Aorta (tissue), 5 donors: Measurements from ENCODE around the gene DENND1A. TPM values are rescaled to one million over a fixed set of nuclear protein-coding genes. Genes with fewer than 3 reads are reported as not detected.
A peak's percentile ranks its signal among the peaks of the same experiment; 100 is the strongest.
"Not testable (repeated sequence)": the region's sequence is repeated elsewhere in the genome, so short reads cannot be mapped to it uniquely, and the experiment has no call there.

Experiments used
- ATAC-seq: fragments of 200-7000 bp; cut with Tn5 transposase; one replicate; pipeline ENCODE4 v1.9.1; 2022; ENCODE audit warnings: moderate library complexity; ENCODE audit not compliant: low FRiP score
- DNase-seq, 2 donors: peaks; one replicate each; pipeline ENCODE4 v3.0.0-alpha.2; 2020
- H3K27ac ChIP-seq, 2 donors: one replicate each; pipeline ENCODE4 v1.5.1; 2013; ENCODE audit warnings: low read length in 2 of 2, mild to moderate bottlenecking in 2 of 2, moderate library complexity in 2 of 2, control low read depth in 1 of 2, inconsistent platforms in 1 of 2, low read depth in 1 of 2
- H3K27me3 ChIP-seq, 2 donors: one replicate each; pipeline ENCODE4 v1.6.1; 2013; ENCODE audit warnings: control low read depth in 1 of 2, low read length in 1 of 2, mild to moderate bottlenecking in 1 of 2, moderate library complexity in 1 of 2; ENCODE audit not compliant: insufficient read depth in 2 of 2, control insufficient read depth in 1 of 2
- H3K36me3 ChIP-seq, 2 donors: one replicate each; pipeline ENCODE4 v1.6.1; 2013; ENCODE audit warnings: control low read depth in 1 of 2, low read length in 1 of 2, mild to moderate bottlenecking in 1 of 2; ENCODE audit not compliant: insufficient read depth in 2 of 2, control insufficient read depth in 1 of 2
- H3K4me1 ChIP-seq, 2 donors: one replicate each; pipeline ENCODE4 v1.6.1; 2013; ENCODE audit warnings: low read length in 2 of 2, control low read depth in 1 of 2, mild to moderate bottlenecking in 1 of 2, moderate library complexity in 1 of 2; ENCODE audit not compliant: insufficient read depth in 2 of 2, control insufficient read depth in 1 of 2
- H3K4me3 ChIP-seq, 2 donors: one replicate each; pipeline ENCODE4 v1.5.1; 2013; ENCODE audit warnings: low read length in 2 of 2, control low read depth in 1 of 2, mild to moderate bottlenecking in 1 of 2
- H3K9me3 ChIP-seq: one replicate; pipeline ENCODE4 v1.6.1; 2013; ENCODE audit warnings: mild to moderate bottlenecking, low read length; ENCODE audit not compliant: control insufficient read depth
- WGBS, 2 donors: extraction: QIAGEN DNeasy Blood & Tissue Kit; methylation state at CpG; one replicate each; pipeline ENCODE4 v1.1.7; 2013; 5-methylcytosine and 5-hydroxymethylcytosine counted together
- intact Hi-C, 2 donors: fragments of 100-400 bp; cut with DNase I; formaldehyde crosslinking; loops; one replicate each; pipeline versions ENCODE4 v1.14.2 to v1.15.0; 2022
- polyA plus RNA-seq, 2 donors: library from polyadenylated mRNA; stranded (reverse); fragments of 200-250 nt; gene quantifications; one replicate each; pipeline ENCODE4 v1.2.3, GENCODE V29; 2013
- total RNA-seq, 2 donors: library from RNA; stranded (reverse); fragmentation: NEBNext Ultra II Directional; extraction: Animal tissue kit (Norgen Biotek cat#: 25700); gene quantifications; one replicate each; pipeline ENCODE4 v1.2.1, GENCODE V29; 2021
- donor health status: healthy with polysubstance abuse.
- donor health status: Bipolar disorder and iron deficiency.
- donor health status: DM: no; HTN: no; CAD: no.
- donor health status: DM: no; HTN: no; CAD: no.
- donor health status: DM: yes; HTN: yes; CAD: no.

DENND1A gene
- total and polyA plus RNA-seq, 4 donors: 6.9 to 31.4 (median 15.3) TPM

- H3K9me3 ChIP-seq: no peaks in the 10 kb centered on the region
- H3K36me3 ChIP-seq: no peaks in the 10 kb centered on the region
- WGBS, 2 donors: 17 to 19% methylated on average over 7 of the region's 7 CpGs
- H3K27me3 ChIP-seq: no peaks in the 10 kb centered on the region
- intact Hi-C loops: no loop called here
- DNase-seq: no peak
- no peaks in the 10 kb centered on the region for H3K4me1 ChIP-seq
- peak overlapping the region in 1 of 2 donors; percentile 2 for H3K27ac ChIP-seq
- H3K4me3 ChIP-seq: no peak overlapping the region
- peak; percentile 70 for ATAC-seq
Observed at GRCh38 chr9:123742009-123742767, 187.7 kb downstream of the DENND1A start.

GRCh38 chr9:123741214-123741613, 188.7 kb downstream of the DENND1A start:
- Histone ChIP-seq H3K4me1 (no peaks in the 10 kb centered on the region), H3K9me3 (no peaks in the 10 kb centered on the region), H3K4me3 (no peak overlapping the region), H3K27me3 (no peaks in the 10 kb centered on the region), H3K27ac (peak overlapping the region in 1 of 2 donors; percentile 14), H3K36me3 (no peaks in the 10 kb centered on the region)
- DNase-seq: no peak
- intact Hi-C loops: no loop called here
- WGBS, 2 donors: 63 to 68% methylated on average over 3 of the region's 3 CpGs
- ATAC-seq: no peak

- H3K4me3 ChIP-seq: no peak overlapping the region
- intact Hi-C loops: loop anchor here in 1 of 2 donors (10.0 kb wide), 1 partner anchor 535 kb away; no protein-coding TSS in a partner anchor
- ATAC-seq: no peak
- WGBS, 2 donors: 92 to 100% methylated on average over 2 of the region's 2 CpGs
- no peak overlapping the region for H3K27ac ChIP-seq
- no peaks in the 10 kb centered on the region for H3K4me1 ChIP-seq
- no peaks in the 10 kb centered on the region for H3K36me3 ChIP-seq
- no peak for DNase-seq
- no peaks in the 10 kb centered on the region for H3K9me3 ChIP-seq
- no peaks in the 10 kb centered on the region for H3K27me3 ChIP-seq
Observed at GRCh38 chr9:123739902-123740301, 190.0 kb downstream of the DENND1A start.

- no peak for DNase-seq
- WGBS, 2 donors: 98% methylated on average over 1 of the region's 1 CpG
- H3K36me3 ChIP-seq: no peaks in the 10 kb centered on the region
- no peak overlapping the region for H3K4me3 ChIP-seq
- no peak overlapping the region for H3K27ac ChIP-seq
- no peaks in the 10 kb centered on the region for H3K27me3 ChIP-seq
- no peaks in the 10 kb centered on the region for H3K4me1 ChIP-seq
- ATAC-seq: no peak
- intact Hi-C loops: loop anchor here in 1 of 2 donors (10.0 kb wide), 1 partner anchor 535 kb away; no protein-coding TSS in a partner anchor
- H3K9me3 ChIP-seq: no peaks in the 10 kb centered on the region
Observed at GRCh38 chr9:123739387-123739786, 190.5 kb downstream of the DENND1A start.

- Histone ChIP-seq H3K27me3 (no peaks in the 10 kb centered on the region), H3K27ac (no peak overlapping the region), H3K36me3 (no peaks in the 10 kb centered on the region), H3K9me3 (no peaks in the 10 kb centered on the region), H3K4me3 (no peak overlapping the region), H3K4me1 (no peaks in the 10 kb centered on the region)
- WGBS, 2 donors: 94% methylated on average over 2 of the region's 2 CpGs
- intact Hi-C loops: loop anchor here in 1 of 2 donors (10.0 kb wide), 1 partner anchor 536 kb away; no protein-coding TSS in a partner anchor
- ATAC-seq (no peak), DNase-seq (no peak)
Observed at GRCh38 chr9:123738648-123739047, 191.3 kb downstream of the DENND1A start.

- 96 to 99% methylated on average over 4 of the region's 4 CpGs for WGBS, 2 donors
- ATAC-seq (no peak), DNase-seq (no peak)
- H3K27me3 ChIP-seq: no peaks in the 10 kb centered on the region
- H3K36me3 ChIP-seq: no peaks in the 10 kb centered on the region
- H3K4me3 ChIP-seq: no peak overlapping the region
- no peaks in the 10 kb centered on the region for H3K9me3 ChIP-seq
- intact Hi-C loops: loop anchor here in 1 of 2 donors (10.0 kb wide), 1 partner anchor 539 kb away; no protein-coding TSS in a partner anchor
- no peak overlapping the region for H3K27ac ChIP-seq
- no peaks in the 10 kb centered on the region for H3K4me1 ChIP-seq
Observed at GRCh38 chr9:123735376-123735775, 194.6 kb downstream of the DENND1A start.

- H3K27me3 ChIP-seq, DNase-seq, H3K4me1 ChIP-seq, intact Hi-C loops, H3K9me3 ChIP-seq, H3K27ac ChIP-seq, ATAC-seq, H3K4me3 ChIP-seq, H3K36me3 ChIP-seq: not testable (repeated sequence)
- 95% methylated on average over 5 of the region's 5 CpGs for WGBS, 2 donors
Observed at GRCh38 chr9:123728571-123728970, 201.4 kb downstream of the DENND1A start.

- ATAC-seq (no peak), DNase-seq (no peak)
- Histone ChIP-seq H3K36me3 (peaks cover 0 to 3% of the 10 kb centered on the region in 2 donors), H3K27me3 (no peaks in the 10 kb centered on the region), H3K27ac (no peak overlapping the region), H3K9me3 (peaks cover 1% of the 10 kb centered on the region), H3K4me1 (peaks cover 0 to 1% of the 10 kb centered on the region in 2 donors), H3K4me3 (no peak overlapping the region)
- intact Hi-C loops: no loop called here
- 98 to 100% methylated on average over 1 of the region's 1 CpG for WGBS, 2 donors
Observed at GRCh38 chr9:123727332-123727731, 202.6 kb downstream of the DENND1A start.

GRCh38 chr9:123725389-123725788, 204.5 kb downstream of the DENND1A start:
- Histone ChIP-seq H3K4me1 (peaks cover 0 to 1% of the 10 kb centered on the region in 2 donors), H3K27me3 (no peaks in the 10 kb centered on the region), H3K9me3 (peaks cover 1% of the 10 kb centered on the region), H3K36me3 (peaks cover 0 to 4% of the 10 kb centered on the region in 2 donors), H3K27ac (no peak overlapping the region), H3K4me3 (no peak overlapping the region)
- ATAC-seq (no peak), DNase-seq (no peak)
- WGBS, 2 donors: 57 to 59% methylated on average over 8 of the region's 8 CpGs
- intact Hi-C loops: no loop called here
